GM12874 (cell line): ENCODE data around the gene PSMC6.

Experiments used
- CTCF ChIP-seq: IDR thresholded peaks from 2 replicates; pipeline ENCODE4 v1.5.1; 2011; ENCODE audit warnings: low read depth, mild to moderate bottlenecking, control low read depth, low read length, moderate library complexity; ENCODE audit not compliant: insufficient read depth

Gene PSMC6

GRCh38 chr14:52723514-52724359 is 16.7 kb downstream of the PSMC6 start:
- no peak for TF ChIP-seq CTCF

- TF ChIP-seq CTCF: no peak
Measured at GRCh38 chr14:52724360-52724644, 17.3 kb downstream of the PSMC6 start.

- no peak for TF ChIP-seq CTCF
Measured at GRCh38 chr14:52729585-52729924, 22.6 kb downstream of the PSMC6 start.

- TF ChIP-seq CTCF: no peak
Measured at GRCh38 chr14:52729925-52730708, 23.1 kb downstream of the PSMC6 start, which contains the start of gene STYX. Gene STYX (plus strand): TSS chr14:52730166. CDS start chr14:52730475, 309 bp downstream.

- no peak for TF ChIP-seq CTCF
Measured at GRCh38 chr14:52730709-52731111, 23.7 kb downstream of the PSMC6 start.

GRCh38 chr14:52733824-52734223 is 26.8 kb downstream of the PSMC6 start:
- no peak for TF ChIP-seq CTCF

GRCh38 chr14:52735921-52736489 is 29.0 kb downstream of the PSMC6 start:
- TF ChIP-seq CTCF: no peak
